Putamen (tissue), 1 donor: ENCODE results near the gene STARD3.

Source experiments
- DNase-seq: peaks from one replicate; pipeline ENCODE4 v3.0.0-alpha.2; 2016; ENCODE audit warnings: low spot score

The STARD3 gene

DNA sequence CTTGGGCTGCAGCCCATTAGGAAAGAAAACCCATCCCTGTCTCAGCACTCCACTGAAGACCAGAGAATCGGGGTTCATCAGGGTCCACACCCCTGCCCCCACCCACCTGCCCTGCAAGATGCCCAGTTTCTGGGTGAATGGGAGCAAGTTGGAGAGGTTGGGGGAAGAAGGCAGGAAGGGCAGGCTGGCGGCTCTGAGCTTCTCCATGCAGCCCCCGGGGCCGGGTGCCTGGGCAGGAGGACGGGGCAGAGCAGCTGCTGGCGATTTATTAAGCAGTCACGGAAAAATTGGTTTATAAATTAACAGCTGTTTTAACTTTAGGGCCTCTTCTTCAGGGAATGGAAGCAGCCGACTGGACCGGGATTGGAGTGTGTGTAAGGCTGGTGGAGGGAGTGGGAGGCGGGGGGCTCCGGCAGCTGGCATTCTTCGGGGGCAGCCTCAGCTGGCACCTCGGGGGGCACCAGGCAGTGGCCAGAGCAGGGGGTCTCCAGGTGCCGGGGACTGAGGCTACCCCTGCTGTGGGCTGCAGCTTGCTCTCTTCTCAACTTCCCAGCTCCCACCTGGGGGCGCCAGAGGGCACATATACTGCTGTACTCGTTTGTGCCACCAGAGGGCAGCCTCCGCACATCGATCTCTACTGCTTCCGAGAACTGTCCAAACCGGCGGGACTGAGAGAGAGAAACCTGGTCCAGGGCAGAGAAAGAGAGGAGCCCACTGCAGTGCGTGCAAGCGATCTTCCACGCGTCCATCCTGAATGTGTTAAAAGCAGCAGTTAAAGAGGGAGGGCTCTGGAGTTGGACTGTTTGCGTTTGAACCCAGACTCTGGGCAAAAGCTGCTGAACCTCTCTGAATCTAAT, 15.2 kb upstream of the STARD3 start:
- peak; percentile 83 for DNase-seq

DNA sequence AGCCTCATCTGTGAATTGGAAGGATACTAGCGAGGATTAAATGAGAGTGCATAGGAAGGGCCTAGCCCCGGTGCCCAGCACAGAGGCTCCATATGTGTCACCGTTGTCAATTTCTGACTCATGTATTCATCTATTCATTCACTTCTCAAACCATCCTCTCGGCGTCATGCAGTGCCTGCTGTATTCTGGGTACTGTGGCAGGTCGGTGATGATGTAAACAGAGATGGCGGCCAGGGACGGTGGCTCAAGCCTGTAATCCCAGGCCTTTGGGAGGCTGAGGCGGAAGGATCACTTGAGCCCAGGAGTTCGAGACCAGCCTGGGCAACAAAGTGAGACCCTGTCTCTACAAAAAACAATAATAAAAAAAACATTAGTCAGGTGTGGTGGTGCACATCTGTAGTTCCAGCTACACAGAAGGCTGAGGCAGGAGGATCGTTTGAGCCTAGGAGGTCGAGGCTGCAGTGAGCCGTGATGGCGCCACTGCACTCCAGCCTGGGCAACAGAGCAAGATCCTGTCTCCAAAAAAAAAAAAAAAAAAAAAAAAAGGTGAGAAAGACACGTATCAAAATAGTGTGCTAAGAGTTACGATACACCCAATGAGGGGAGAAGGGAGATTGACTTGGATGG, 14.5 kb upstream of the STARD3 start:
- no peak for DNase-seq

DNA sequence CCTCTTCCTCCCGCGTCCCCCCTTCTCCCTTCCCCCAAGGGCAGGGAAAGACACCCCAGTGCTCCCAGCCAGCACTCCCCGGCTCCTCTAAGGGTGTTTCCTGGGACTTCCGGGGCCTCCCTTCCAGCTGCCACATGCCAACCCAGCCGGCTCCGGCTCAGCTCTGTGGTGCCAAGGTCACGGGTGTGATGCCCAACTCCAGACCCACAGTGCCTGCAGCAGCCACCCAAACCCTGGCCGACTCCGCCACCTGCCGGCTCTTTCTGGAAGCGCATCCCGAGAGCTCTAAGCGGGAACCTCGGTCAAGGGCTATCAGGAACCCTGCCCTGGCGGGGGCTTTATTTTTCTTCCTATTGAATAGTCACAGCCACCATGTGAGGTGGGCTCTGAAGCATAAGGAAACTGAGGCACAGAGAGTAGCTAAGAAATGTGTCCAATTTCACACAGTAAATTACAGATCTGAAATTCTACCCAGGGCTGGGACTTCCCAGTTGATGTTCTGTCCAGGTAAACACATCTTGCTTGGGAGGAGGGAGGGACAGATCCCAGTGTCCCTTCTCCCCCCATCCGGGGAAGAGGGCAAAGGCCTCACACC, 13.5 kb upstream of the STARD3 start:
- peak; percentile 78 for DNase-seq

DNA sequence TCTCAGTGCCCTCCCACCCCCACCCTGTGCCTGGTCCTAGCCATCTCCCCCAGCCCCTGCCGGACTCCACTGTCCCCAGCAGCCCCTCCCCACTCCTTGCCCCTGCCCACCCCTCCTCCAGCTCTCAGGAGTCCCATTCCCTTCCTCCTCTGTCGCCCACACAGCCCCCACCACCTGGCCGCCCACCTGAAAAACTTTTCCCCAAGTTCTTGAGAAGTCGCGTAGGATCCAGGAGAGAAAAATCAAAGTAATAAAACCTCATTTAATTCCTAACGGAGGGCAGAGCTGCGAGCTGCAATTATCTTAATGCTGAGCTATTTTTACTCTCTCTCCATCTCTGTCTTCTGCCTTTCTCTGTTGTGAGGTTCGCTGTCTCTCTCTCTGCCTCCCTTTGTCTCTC, 12.6 kb upstream of the STARD3 start:
- peak; percentile 73 for DNase-seq

DNA sequence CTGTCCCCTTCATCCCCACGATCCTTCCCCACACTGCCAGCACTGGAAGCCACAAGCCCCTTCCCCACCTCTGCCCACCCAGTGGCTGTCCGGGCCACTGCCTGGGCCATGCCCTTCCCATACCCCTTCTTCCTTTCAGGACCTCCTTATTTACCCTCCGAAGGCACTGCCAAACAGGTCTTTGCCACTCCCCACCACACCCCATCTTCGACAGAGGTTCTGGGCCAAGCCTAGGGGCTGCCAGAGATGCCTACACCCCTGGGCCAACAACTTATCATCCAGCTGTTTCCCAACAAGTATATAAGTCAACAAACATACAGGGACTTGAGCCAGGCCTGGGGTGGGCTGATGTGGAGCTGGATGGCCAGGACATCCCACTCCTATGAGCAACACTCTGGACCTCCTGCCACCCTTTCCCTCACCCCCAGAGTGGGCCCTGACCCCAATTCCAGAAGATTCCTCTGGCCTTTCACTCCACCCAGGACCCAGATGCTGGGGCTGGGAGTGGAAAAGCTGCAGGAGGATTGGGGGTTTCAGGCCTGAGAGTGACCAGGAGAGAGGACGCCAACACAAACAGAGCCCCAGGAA, 11.7 kb upstream of the STARD3 start:
- DNase-seq: no peak

DNA sequence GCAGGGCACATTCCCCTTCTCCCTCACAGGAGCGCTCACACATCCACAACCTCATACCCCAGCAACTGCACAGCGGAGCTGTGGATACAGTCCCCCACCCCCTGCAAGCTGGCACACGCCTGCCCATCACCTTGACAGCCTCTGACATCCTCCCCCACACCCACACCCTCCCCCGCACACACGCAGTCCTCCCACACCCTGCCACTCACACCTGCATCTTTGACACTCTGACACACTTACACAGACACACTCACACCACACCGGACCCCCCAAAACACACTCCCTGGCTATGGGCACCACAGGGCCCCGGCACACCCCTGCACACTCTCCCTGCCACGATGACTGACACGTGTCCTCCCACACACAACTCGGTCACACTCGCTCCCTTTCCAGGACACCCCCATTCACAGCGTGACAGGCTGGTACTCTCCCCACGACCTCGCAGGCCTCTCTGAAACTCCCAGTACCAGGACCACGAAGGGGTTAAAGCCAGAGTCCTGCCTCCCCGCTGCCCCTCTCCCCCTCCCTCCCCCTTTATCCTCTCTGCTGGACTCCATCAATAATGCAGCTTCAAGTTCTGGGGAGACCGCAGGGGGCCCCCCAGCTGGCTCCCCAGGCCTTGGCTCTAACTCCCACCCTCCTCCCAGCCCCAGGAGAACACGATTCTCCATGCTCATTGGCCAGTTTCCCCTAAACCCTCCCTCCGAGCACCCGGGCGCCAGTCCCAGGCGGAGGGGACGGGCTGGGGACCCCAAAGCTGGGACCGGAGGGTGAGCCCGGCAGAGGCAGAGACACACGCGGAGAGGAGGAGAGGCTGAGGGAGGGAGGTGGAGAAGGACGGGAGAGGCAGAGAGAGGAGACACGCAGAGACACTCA, 10.5 kb upstream of the STARD3 start, which contains the start of gene PPP1R1B:
TSS of gene PPP1R1B (plus strand) at position 782 of the 876 bp plus-strand sequence. CDS start 441 bp downstream, outside the sequence.
- DNase-seq: peak; percentile 83

DNA sequence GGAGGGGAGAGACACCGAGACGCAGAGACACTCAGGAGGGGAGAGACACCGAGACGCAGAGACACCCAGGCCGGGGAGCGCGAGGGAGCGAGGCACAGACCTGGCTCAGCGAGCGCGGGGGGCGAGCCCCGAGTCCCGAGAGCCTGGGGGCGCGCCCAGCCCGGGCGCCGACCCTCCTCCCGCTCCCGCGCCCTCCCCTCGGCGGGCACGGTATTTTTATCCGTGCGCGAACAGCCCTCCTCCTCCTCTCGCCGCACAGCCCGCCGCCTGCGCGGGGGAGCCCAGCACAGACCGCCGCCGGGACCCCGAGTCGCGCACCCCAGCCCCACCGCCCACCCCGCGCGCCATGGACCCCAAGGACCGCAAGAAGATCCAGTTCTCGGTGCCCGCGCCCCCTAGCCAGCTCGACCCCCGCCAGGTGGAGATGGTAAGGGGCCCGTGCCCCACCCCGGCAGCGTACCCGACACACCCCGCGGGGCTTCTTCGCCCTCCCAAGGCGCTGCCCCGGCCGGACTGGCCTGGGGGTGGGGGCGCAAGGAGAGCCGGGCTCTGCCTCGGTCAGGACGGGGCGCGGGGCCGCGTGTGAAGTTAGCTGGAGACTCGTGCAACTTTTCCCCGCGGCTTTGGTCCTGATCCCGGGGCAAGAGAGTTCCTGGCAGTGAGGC, 9.8 kb upstream of the STARD3 start:
- DNase-seq: no peak

DNA sequence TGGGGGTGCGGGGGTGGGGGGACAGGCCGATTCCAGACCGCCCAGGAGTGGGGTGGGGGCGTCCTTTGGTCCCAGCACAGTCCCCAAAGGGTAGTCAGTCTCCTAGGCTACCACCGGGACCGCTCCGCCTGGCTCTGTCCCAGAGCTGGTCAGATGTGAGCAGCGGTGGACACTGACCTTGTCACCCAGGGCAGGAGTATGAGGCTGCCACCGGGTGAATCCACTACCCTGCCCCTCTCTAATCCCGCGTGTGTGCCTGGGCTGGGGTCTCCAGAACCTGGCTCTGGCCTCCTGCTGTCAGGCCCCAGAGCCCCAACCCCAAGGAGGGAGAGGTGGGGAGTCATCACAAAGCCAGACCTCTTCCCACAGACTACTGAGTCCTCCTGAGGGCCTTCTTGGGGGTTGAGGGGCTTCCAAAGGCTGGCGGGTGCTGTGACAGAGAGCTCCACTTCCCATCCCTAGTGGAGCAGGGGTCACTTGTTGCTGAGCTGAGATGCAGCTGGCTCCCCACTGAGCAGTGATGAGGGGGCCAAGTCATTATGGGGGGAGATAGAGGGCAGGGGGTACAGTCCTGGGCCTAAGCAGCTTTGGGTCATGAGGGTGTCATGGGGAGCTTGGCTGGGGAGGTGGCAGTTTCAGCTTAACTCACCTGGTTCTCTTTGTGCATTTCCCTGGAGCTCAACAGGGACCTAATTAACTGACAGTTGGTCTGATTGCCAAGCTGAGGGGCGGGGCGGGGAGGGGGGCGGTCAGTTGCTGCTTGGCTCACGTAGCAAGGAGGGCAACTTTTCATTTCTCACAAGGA, 9.0 kb upstream of the STARD3 start:
- DNase-seq: no peak

DNA sequence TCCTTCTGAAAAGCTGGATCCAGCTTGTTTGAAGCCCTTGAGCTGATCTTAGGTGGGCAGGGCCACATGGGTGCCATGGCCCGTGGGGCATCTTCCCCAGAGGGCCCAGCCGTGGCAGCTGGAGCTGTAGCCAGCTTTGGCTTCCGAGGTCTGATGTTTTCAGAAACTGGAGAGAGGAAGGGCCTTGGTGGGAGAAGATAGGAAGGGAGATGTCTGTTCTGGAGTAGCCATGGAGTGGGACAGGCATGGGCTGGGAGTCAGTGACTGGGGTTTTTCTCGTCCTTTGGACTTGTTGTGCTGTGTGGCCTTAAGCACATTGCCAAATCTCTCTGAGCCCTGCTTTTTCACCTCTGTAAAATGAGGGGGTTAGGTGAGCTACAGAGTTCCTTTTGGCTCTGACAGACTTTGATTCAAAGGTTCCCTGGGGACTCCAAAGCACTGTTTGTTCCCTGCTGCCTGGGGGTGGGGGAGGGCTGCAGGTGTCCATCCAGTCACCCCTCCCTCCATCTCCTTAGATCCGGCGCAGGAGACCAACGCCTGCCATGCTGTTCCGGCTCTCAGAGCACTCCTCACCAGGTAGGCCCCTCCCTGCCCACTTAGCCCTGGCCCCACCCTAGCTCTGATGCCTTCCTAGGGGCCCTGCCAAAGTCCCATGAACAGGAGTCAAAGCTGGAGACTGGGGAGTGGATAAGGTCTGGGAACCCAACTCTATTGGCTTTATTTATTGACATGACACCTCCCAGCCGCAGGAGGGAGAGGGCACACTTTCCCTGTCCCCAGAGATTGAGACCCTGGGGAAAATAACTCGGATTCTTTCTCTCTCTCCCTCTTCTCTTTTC, 8.1 kb upstream of the STARD3 start:
- no peak for DNase-seq

DNA sequence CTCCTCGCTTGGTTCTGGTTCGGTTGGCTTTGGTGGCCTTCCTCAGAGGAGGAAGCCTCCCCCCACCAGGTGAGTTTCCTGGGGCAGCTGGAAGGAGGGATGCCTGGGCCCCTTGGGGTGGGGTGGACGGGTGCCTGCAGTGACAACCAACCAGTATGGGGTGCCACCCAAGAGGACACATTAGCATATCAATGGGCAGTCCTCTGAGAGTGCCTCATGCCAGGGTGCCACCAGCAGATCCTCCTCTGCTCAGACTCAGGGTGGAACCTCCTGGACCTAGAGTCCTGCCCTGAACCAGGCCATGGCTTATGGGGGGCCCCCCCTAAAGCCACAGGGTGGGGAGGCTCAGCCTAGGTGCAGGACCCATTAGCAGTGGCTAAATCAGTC, 7.5 kb upstream of the STARD3 start:
- no peak for DNase-seq

DNA sequence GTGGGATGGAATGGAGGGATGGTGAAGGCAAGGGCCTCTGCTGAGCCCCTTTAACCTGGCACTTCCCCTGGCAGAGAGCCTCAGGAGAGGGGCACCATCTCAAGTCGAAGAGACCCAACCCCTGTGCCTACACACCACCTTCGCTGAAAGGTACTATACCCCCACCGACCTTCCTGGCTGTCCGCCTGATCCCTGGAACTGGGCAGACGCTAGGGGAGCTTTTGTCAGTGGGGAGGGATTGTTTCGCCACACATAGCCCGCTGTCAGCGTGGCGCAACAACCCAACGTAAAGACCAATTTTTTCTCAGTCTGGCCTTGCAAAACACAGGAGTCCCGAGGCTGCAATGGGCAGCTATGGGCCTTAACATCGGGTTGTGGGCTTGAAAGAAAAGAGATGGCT, 7.0 kb upstream of the STARD3 start:
- DNase-seq: no peak

DNA sequence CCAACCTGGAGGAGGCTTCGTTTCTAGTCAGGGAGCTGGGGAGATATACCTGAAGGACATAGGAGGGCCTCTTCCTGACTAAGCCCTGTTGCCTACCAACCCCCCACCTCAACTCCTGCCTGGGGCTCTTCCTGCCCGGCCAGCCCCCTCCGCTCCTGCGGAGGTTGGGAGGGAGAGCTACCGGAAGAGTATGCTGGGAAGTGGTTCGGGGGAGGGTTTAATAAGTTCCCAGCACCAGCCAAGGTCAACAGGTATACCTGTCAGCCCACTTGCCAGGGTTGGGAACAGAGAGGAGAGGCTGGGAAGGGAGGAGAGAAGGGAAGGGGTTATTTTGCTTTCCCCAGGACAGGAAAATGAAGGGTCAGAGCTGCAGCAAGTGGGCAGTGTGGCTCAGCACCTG, 5.5 kb upstream of the STARD3 start:
- no peak for DNase-seq

DNA sequence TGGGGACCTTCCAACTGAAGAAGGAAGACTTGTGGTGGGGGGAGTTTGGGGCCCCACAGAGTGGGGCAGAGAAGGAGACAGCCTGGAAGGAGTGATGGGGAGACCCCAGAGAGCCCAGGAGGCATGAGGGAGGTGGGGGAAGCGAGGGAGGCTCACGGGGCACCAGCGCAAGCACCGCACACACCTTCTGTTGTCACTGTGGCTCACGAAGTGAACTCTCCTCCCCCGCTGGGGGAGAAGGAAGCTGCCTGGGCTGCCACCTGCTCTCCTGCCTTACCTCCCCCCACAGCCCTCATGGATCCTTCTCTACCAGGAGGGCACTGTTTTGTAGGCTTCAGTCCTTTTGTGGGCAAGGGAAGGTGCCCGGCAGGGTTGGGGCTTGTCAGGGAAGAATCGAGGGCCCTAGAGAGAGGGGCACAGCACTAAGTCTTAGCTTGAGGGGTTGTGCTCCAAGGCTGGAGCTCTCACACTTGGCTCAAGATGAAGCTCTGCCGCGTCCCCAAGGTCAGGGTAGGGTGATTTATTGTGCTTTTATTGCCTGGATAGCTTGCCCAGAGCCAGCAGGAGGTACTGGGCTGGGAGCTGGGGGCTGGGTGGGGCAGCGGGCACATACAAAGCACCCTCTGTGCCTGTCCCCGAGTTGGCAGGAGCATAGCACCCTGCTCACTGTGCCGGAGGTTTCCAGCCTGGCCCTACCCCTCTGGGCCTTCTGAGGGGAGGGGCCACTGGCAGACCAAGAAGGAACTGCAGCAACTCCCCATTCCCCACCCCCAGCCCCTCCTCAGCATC, 4.6 kb upstream of the STARD3 start:
- DNase-seq: peak; percentile 80

DNA sequence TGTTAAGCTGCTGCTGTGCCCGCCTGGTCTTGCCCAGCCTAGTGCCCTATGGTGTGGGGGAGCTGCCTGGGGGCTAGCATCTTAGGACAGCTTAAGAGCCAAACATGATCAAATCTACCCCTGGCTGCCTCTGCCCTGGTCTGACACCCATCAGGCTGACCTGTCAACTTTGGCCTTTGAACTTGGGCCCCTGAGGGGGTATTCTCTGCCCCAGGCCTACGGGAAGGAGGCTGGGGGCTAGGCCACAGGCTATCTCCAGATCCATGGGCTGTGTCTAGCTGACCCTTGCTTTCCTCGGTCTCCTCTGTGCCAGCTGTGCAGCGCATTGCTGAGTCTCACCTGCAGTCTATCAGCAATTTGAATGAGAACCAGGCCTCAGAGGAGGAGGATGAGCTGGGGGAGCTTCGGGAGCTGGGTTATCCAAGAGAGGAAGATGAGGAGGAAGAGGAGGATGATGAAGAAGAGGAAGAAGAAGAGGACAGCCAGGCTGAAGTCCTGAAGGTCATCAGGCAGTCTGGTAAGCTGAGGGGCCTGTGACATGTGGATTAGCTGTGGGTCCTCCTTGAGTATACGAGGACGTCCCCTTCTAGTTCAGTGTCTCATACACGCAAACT, 3.3 kb upstream of the STARD3 start:
- no peak for DNase-seq

DNA sequence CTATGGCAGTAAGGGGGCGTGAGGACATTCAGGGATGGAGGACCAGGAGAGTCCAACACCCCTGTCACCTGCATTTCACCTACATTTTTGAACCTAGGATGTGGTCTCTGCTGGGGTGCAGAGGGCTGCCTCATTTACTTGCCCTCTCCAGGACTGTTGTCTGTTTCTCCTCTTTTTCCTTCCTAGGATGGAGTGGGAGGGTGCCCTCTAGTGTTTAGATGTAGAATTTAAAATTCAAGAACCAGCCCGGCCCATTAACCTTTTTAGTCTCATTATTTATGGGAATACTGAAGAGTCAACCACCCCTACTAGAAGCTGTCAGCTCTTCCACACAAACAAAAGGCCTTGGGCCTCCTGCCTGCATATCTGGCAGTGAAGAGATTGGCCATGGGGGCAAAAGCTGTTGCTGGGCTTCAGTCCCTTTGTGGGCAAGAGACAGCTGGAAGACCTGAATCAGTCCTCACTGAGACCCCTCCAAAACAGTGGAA, 2.5 kb upstream of the STARD3 start:
- DNase-seq: no peak

DNA sequence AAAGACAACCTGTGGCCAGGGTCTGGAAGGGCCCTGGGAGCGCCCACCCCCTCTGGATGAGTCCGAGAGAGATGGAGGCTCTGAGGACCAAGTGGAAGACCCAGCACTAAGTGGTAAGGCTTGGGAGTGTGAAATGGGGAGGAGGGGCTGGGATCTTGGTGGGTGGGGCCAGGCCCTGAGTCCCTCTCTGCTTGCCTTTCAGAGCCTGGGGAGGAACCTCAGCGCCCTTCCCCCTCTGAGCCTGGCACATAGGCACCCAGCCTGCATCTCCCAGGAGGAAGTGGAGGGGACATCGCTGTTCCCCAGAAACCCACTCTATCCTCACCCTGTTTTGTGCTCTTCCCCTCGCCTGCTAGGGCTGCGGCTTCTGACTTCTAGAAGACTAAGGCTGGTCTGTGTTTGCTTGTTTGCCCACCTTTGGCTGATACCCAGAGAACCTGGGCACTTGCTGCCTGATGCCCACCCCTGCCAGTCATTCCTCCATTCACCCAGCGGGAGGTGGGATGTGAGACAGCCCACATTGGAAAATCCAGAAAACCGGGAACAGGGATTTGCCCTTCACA, 1.2 kb upstream of the STARD3 start:
- DNase-seq: no peak

DNA sequence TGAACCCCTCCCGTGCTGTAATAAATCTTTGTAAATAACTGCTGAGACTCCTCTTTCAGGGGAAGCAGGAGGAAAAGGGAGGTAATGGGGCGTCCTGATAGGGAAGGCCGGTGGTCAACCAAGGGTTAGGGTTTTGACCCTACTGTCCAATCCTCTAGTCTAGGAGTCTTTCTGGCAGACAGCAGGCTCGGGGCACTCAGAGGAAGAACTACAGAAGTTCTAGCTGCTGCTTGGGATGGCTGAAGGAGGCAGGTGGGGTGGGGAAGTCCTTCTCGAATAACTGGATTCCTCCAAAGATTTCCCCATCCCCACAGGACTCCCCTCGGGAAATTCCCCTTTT, 387 bp upstream of the STARD3 start:
- DNase-seq: no peak

DNA sequence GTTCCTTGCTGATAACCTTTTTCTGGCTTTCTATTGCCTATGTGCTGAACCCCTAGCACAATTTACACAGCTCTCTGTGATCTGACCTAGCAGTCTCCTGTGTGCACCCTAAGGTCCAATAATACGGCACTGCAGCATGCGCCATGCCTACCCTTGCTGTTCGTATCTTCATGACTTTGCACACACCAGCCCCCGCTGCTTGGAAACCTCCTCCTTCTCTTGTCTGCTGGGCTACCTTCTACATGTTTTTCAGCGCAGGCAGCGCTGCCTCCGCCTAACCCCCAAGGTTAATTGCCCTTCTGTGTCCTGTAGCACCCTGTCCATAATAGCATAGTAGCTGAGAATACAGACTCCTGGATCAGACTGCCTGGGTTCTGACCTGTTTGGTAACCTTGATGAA, 1.4 kb downstream of the STARD3 start:
- no peak for DNase-seq
